CD4-positive, alpha-beta T cell treated with Interleukin-21 for 1 hour (primary cell): Measurements from ENCODE around the gene KRTAP13-4.

Experiments
- DNase-seq: peaks from one replicate; pipeline ENCODE4 v3.0.0-alpha.2; 2020

The KRTAP13-4 gene

GRCh38 chr21:30430170-30430655 is at the start of gene KRTAP13-4:
KRTAP13-4 (plus strand) TSS chr21:30430220; CDS start chr21:30430276, 56 bp downstream.
- no peak for DNase-seq

GRCh38 chr21:30382201-30382600 is 47.8 kb upstream of the KRTAP13-4 start:
- no peak for DNase-seq

GRCh38 chr21:30391492-30392025 is 38.5 kb upstream of the KRTAP13-4 start:
- DNase-seq = no peak

- DNase-seq = no peak
Measured at GRCh38 chr21:30395731-30396130, 34.3 kb upstream of the KRTAP13-4 start, which contains the start of gene KRTAP13-1. KRTAP13-1 (plus strand) TSS chr21:30396031; CDS start chr21:30396087, 56 bp downstream.

GRCh38 chr21:30408782-30409494 is 21.1 kb upstream of the KRTAP13-4 start:
- DNase-seq = peak; percentile 1

GRCh38 chr21:30415993-30416392 is 14.0 kb upstream of the KRTAP13-4 start:
- DNase-seq = no peak

GRCh38 chr21:30425826-30426225 is 4.2 kb upstream of the KRTAP13-4 start, which contains the start of gene KRTAP13-3:
KRTAP13-3 (minus strand) TSS chr21:30425926; CDS start chr21:30425912, 14 bp downstream.
- DNase-seq = no peak

GRCh38 chr21:30426731-30427130 is 3.3 kb upstream of the KRTAP13-4 start:
- DNase-seq = no peak

GRCh38 chr21:30434033-30434631 is 4.1 kb downstream of the KRTAP13-4 start:
- peak; percentile 4 for DNase-seq

GRCh38 chr21:30437010-30437565 is 7.1 kb downstream of the KRTAP13-4 start:
- DNase-seq = no peak

- no peak for DNase-seq
Measured at GRCh38 chr21:30439975-30440374, 10.0 kb downstream of the KRTAP13-4 start, which contains the start of gene KRTAP15-1. KRTAP15-1 (plus strand) TSS chr21:30440275; CDS start chr21:30440328, 53 bp downstream.

- DNase-seq = no peak
Measured at GRCh38 chr21:30443226-30443625, 13.2 kb downstream of the KRTAP13-4 start.

DNA sequence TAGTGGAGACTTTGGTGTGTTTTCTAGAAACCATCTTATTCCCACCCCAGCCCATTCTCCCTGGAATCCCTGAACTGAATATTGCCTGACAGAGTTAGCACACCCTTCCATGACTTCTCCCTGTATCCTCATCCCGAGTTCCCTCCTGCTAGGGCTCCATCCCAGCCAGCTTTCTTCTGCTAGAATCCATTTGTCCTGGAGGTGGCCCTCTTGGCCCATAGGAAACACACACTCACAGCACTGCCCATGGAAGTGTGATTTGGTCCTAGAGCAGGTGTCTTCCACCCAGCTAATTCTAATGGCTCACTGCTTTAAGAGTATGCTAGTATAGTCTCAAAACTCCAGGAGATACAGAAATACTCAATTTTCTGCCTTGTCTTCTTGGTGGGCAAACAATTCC is 14.2 kb downstream of the KRTAP13-4 start:
- DNase-seq = no peak

- no peak for DNase-seq
Measured at GRCh38 chr21:30447056-30447455, 17.0 kb downstream of the KRTAP13-4 start.

DNA sequence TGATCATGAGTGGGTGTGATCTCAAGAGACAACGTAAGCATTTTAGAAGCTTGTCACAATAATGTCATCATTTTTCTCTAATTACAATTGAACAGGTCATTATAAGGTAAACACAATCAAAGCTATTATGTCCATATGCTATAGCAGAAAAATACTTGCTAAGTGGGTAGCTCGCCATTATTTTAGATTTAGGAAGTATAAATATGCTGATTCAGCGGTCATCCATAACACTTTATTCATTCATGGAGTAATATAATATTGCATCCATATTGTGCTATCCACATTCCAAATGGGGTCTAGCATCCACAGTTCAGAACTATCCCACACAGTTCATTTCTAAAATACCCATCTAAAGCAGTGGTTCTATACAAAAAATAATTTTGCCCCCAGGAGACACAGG is 18.5 kb downstream of the KRTAP13-4 start:
- no peak for DNase-seq

DNA sequence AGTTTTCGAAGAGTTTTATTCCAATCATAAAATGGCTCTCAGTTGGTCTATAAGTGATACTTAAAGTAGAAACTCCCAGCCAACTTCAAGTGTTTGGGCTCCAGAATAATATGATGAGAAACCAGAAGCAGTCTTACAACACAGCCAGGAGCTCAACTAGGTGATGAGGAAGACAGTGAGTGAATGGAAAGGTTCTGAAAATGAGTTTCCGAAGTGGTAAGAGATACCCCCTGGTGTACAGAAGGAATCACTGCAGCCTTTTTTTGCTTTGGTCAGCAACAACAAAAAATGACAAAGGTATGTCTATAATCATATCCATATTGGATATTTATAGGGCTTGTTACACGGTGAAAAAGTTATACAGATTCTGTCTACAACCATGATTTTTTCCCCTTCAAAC is 33.7 kb downstream of the KRTAP13-4 start:
- DNase-seq = no peak

- no peak for DNase-seq
Measured at GRCh38 chr21:30468900-30469714, 39.1 kb downstream of the KRTAP13-4 start.

GRCh38 chr21:30478004-30478403 is 48.0 kb downstream of the KRTAP13-4 start:
- no peak for DNase-seq

DNA sequence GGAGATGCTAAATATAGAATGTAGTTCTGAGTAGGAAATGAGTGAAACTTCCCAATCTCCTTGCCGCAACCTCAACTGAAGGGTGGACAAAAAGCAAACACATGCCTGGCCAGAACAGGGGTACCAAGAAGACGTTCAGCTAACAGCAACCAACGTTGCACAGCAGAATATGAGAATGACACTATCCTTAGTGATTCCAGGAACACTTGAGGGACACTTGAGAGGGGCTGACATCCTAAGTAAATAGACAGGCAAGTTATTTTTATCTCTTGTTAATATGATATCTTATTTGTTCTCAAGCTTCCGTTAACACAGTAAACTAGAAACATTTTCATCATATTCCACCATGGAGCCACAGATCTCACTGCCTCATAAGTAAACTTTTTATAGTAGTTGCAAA is 49.2 kb downstream of the KRTAP13-4 start:
- DNase-seq = no peak

DNA sequence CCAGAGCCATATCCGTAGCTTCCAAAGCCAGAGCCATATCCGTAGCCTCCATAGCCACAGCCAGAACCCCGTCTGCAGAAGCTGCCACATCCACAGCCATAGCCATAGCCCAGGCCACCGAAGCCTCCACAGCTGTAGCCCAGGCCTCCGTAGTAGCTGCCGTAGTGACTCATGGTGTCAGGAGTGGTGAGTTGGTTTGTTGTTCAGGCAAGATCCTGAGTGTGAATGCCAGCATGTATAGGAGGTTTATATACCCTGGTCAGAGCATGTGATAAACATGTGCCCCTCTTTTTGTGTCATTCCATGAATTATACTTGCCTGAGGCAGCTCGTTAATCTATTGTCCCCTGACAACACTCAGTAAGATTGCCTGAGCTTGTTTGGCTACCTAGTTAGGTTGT is 50.1 kb downstream of the KRTAP13-4 start, which contains the start of gene KRTAP19-1:
Gene KRTAP19-1, minus strand, starts transcription at position 223 of the 400 bp plus-strand sequence. Its CDS starts 50 bp downstream, at position 173.
- no peak for DNase-seq
